ENCODE measurements around the gene GSK3B.

The GSK3B gene

GRCh38 chr3:119810018-119810435 is 284.2 kb downstream of the GSK3B start:
- peak; percentile 92 for DNase-seq (ENCODE audit: low read depth)
- peak overlapping the region; percentile 83 for H3K4me3 ChIP-seq (ENCODE audit: low read depth, low read length)
- peak; percentile 54 for TF ChIP-seq CTCF (IDR thresholded peaks at IDR 0.05; ENCODE audit: insufficient read depth, low read depth, low read length, missing control alignments)

- DNase-seq (ENCODE audit: low read depth): peak; percentile 72
- no peak for TF ChIP-seq CTCF (IDR thresholded peaks at IDR 0.05; ENCODE audit: insufficient read depth, low read depth, low read length, missing control alignments)
- peak overlapping the region; percentile 83 for H3K4me3 ChIP-seq (ENCODE audit: low read depth, low read length)
Observed at GRCh38 chr3:119809249-119810017, 284.8 kb downstream of the GSK3B start.

- DNase-seq (ENCODE audit: low read depth): no peak
- H3K4me3 ChIP-seq (ENCODE audit: low read depth, low read length): no peak overlapping the region
- TF ChIP-seq CTCF (IDR thresholded peaks at IDR 0.05; ENCODE audit: insufficient read depth, low read depth, low read length, missing control alignments): no peak
Observed at GRCh38 chr3:119808843-119809242, 285.4 kb downstream of the GSK3B start.

- DNase-seq (ENCODE audit: low read depth): no peak
- H3K4me3 ChIP-seq (ENCODE audit: low read depth, low read length): no peak overlapping the region
- TF ChIP-seq CTCF (IDR thresholded peaks at IDR 0.05; ENCODE audit: insufficient read depth, low read depth, low read length, missing control alignments): no peak
Observed at GRCh38 chr3:119808244-119808643, 286.0 kb downstream of the GSK3B start.

- DNase-seq (ENCODE audit: low read depth): no peak
- no peak overlapping the region for H3K4me3 ChIP-seq (ENCODE audit: low read depth, low read length)
- TF ChIP-seq CTCF (IDR thresholded peaks at IDR 0.05; ENCODE audit: insufficient read depth, low read depth, low read length, missing control alignments): no peak
Observed at GRCh38 chr3:119800844-119801243, 293.4 kb downstream of the GSK3B start.

- no peak for TF ChIP-seq CTCF (IDR thresholded peaks at IDR 0.05; ENCODE audit: insufficient read depth, low read depth, low read length, missing control alignments)
- H3K4me3 ChIP-seq (ENCODE audit: low read depth, low read length): no peak overlapping the region
- no peak for DNase-seq (ENCODE audit: low read depth)
Observed at GRCh38 chr3:119796785-119797184, 297.5 kb downstream of the GSK3B start.

- H3K4me3 ChIP-seq (ENCODE audit: low read depth, low read length): no peak overlapping the region
- DNase-seq (ENCODE audit: low read depth): no peak
- TF ChIP-seq CTCF (IDR thresholded peaks at IDR 0.05; ENCODE audit: insufficient read depth, low read depth, low read length, missing control alignments): no peak
Observed at GRCh38 chr3:119796368-119796767, 297.9 kb downstream of the GSK3B start.
